HepG2 (cell line): ENCODE data around the gene WWC1. TPM values are rescaled to one million over a fixed set of nuclear protein-coding genes. Genes with fewer than 3 reads are reported as not detected.

Source experiments
- AGO1 ChIP-seq: fragments of 200-400 bp; formaldehyde crosslinking; IDR thresholded peaks from 2 replicates; pipeline ENCODE4 v1.6.1; 2017; ENCODE audit warnings: mild to moderate bottlenecking, low read depth, low read length, moderate library complexity; ENCODE audit not compliant: poor library complexity, severe bottlenecking
- BATF2 ChIP-seq: sonication (generic); formaldehyde crosslinking; IDR thresholded peaks from 2 replicates; pipeline ENCODE4 v1.8.0; 2022; ENCODE audit warnings: mild to moderate bottlenecking, missing genetic modification reagents, moderate library complexity
- CREB1 ChIP-seq, 2 experiments: fragments of 450-650 bp in 1 of 2; IDR thresholded peaks; 2 replicates each; pipeline ENCODE4 v1.6.1; 2016 to 2017; ENCODE audit warnings: control low read depth in 1 of 2, mild to moderate bottlenecking in 1 of 2, missing compliant biosample characterization in 1 of 2, missing genetic modification characterization in 1 of 2
- IKZF1 ChIP-seq: fragments of 450-650 bp; IDR thresholded peaks from 2 replicates; pipeline ENCODE4 v1.7.1; 2016
- JUNB ChIP-seq: sonication (generic); formaldehyde crosslinking; IDR thresholded peaks from 2 replicates; pipeline ENCODE4 v1.8.0; 2022; ENCODE audit warnings: missing genetic modification reagents, mild to moderate bottlenecking, borderline replicate concordance
- KDM5A ChIP-seq: fragments of 200-600 bp; sonication (generic); IDR thresholded peaks from 2 replicates; pipeline ENCODE4 v1.7.0; 2018; ENCODE audit warnings: antibody characterized with exemption, mild to moderate bottlenecking, low read length, borderline replicate concordance
- MYC ChIP-seq: sonication (generic); formaldehyde crosslinking; IDR thresholded peaks from 2 replicates; pipeline ENCODE4 v1.9.0; 2021; ENCODE audit warnings: missing genetic modification reagents, borderline replicate concordance
- NFATC3 ChIP-seq: sonication (generic); formaldehyde crosslinking; IDR thresholded peaks from 2 replicates; pipeline ENCODE4 v1.5.1; 2020; ENCODE audit warnings: mild to moderate bottlenecking, missing genetic modification reagents
- RBM22 ChIP-seq: fragments of 200-400 bp; formaldehyde crosslinking; optimal IDR thresholded peaks from 2 replicates; pipeline ENCODE3; 2017; ENCODE audit warnings: mild to moderate bottlenecking, low read length, moderate library complexity
- SRSF1 ChIP-seq: fragments of 200-400 bp; formaldehyde crosslinking; optimal IDR thresholded peaks from 2 replicates; pipeline ENCODE3; 2017; ENCODE audit warnings: mild to moderate bottlenecking, low read depth, low read length, moderate library complexity
- ZBTB43 ChIP-seq: sonication (generic); formaldehyde crosslinking; conservative IDR thresholded peaks from 2 replicates; pipeline ENCODE4 v1.4.0; 2020; ENCODE audit warnings: missing genetic modification reagents
- ZNF574 ChIP-seq: sonication (generic); formaldehyde crosslinking; IDR thresholded peaks from 2 replicates; pipeline ENCODE4 v1.4.0; 2020; ENCODE audit warnings: missing genetic modification reagents
- ZNF790 ChIP-seq: sonication (generic); formaldehyde crosslinking; IDR thresholded peaks from 2 replicates; pipeline ENCODE4 v1.8.0; 2022; ENCODE audit warnings: missing genetic modification reagents, mild to moderate bottlenecking, borderline replicate concordance
- ZSCAN30 ChIP-seq: sonication (generic); formaldehyde crosslinking; IDR thresholded peaks from 2 replicates; pipeline ENCODE4 v1.5.0; 2020; ENCODE audit warnings: mild to moderate bottlenecking, missing genetic modification reagents
- polyA plus RNA-seq, 8 experiments: library from polyadenylated mRNA; depleted of rRNA in 3 of 8; stranded (reverse) in 7 of 8; unstranded in 1 of 8; fragments of >200 nt; fragmentation: Illumina TruSeq in 4 of 8; extraction: Trizol in 4 of 8; gene quantifications; 2 replicates each; pipeline versions ENCODE4 v1.2.1 to v1.2.3, GENCODE V29; 2011 to 2016; ENCODE audit warnings: low read depth in 4 of 8, missing spikeins in 1 of 8, mixed read lengths in 1 of 8; ENCODE audit not compliant: insufficient read depth in 1 of 8
- total RNA-seq, 5 experiments: library from RNA; depleted of rRNA; stranded (reverse); fragments of >200 nt; fragmentation: Illumina TruSeq; extraction: Trizol; gene quantifications; 2 replicates each; pipeline ENCODE4 v1.2.3, GENCODE V29; 2016; ENCODE audit warnings: low read depth in 1 of 5
- TF ChIP-seq, protein P1 (sequence below): sonication (generic); formaldehyde crosslinking; IDR thresholded peaks from 2 replicates; pipeline ENCODE4 v1.9.0; 2022; ENCODE audit warnings: missing genetic modification reagents, mild to moderate bottlenecking, borderline replicate concordance
- TF ChIP-seq, protein P2 (sequence below): sonication (generic); formaldehyde crosslinking; IDR thresholded peaks from 2 replicates; pipeline ENCODE4 v1.9.0; 2021; ENCODE audit warnings: missing genetic modification reagents, mild to moderate bottlenecking, borderline replicate concordance
- TF ChIP-seq, protein P3 (sequence below): sonication (generic); formaldehyde crosslinking; IDR thresholded peaks from 2 replicates; pipeline ENCODE4 v1.5.0; 2020; ENCODE audit warnings: mild to moderate bottlenecking, missing genetic modification reagents

WWC1 gene
- total and polyA plus RNA-seq, 2 of the 13 experiments (the other 11 are each of a cell fraction or from before 2014, with no cell fraction given), result 8.3 to 17.9 TPM

GRCh38 chr5:168486136-168486879 is 194.9 kb downstream of the WWC1 start, which contains the start of gene RARS1 (continued):
- TF ChIP-seq, protein P1, sequence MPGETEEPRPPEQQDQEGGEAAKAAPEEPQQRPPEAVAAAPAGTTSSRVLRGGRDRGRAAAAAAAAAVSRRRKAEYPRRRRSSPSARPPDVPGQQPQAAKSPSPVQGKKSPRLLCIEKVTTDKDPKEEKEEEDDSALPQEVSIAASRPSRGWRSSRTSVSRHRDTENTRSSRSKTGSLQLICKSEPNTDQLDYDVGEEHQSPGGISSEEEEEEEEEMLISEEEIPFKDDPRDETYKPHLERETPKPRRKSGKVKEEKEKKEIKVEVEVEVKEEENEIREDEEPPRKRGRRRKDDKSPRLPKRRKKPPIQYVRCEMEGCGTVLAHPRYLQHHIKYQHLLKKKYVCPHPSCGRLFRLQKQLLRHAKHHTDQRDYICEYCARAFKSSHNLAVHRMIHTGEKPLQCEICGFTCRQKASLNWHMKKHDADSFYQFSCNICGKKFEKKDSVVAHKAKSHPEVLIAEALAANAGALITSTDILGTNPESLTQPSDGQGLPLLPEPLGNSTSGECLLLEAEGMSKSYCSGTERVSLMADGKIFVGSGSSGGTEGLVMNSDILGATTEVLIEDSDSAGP (CRISPR knock-in tag), result peak; percentile 88
- peak; percentile 100 for TF ChIP-seq ZNF574 (CRISPR knock-in tag)
- TF ChIP-seq AGO1, result no peak
- 0 out of 2 replicates have a peak, but pooled peaks have one; percentile 32 for TF ChIP-seq ZBTB43
- TF ChIP-seq SRSF1, result peak; percentile 84
- TF ChIP-seq, protein P2, sequence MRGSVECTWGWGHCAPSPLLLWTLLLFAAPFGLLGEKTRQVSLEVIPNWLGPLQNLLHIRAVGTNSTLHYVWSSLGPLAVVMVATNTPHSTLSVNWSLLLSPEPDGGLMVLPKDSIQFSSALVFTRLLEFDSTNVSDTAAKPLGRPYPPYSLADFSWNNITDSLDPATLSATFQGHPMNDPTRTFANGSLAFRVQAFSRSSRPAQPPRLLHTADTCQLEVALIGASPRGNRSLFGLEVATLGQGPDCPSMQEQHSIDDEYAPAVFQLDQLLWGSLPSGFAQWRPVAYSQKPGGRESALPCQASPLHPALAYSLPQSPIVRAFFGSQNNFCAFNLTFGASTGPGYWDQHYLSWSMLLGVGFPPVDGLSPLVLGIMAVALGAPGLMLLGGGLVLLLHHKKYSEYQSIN, result no peak
- peak; percentile 78 for TF ChIP-seq RBM22
- TF ChIP-seq ZNF790 (CRISPR knock-in tag), result no peak
- peak; percentile 87 for TF ChIP-seq NFATC3 (CRISPR knock-in tag)
- TF ChIP-seq BATF2 (CRISPR knock-in tag), result 0 out of 2 replicates have a peak, but pooled peaks have one; percentile 80
- peak; percentile 31 for TF ChIP-seq CREB1 (IDR thresholded peaks at IDR 0.05)
- peak; percentile 81 for TF ChIP-seq CREB1 (CRISPR knock-in tag; IDR thresholded peaks at IDR 0.05)
- peak; percentile 84 for TF ChIP-seq MYC
- peak; percentile 93 for TF ChIP-seq KDM5A
- no peak for TF ChIP-seq JUNB
- TF ChIP-seq, protein P3, sequence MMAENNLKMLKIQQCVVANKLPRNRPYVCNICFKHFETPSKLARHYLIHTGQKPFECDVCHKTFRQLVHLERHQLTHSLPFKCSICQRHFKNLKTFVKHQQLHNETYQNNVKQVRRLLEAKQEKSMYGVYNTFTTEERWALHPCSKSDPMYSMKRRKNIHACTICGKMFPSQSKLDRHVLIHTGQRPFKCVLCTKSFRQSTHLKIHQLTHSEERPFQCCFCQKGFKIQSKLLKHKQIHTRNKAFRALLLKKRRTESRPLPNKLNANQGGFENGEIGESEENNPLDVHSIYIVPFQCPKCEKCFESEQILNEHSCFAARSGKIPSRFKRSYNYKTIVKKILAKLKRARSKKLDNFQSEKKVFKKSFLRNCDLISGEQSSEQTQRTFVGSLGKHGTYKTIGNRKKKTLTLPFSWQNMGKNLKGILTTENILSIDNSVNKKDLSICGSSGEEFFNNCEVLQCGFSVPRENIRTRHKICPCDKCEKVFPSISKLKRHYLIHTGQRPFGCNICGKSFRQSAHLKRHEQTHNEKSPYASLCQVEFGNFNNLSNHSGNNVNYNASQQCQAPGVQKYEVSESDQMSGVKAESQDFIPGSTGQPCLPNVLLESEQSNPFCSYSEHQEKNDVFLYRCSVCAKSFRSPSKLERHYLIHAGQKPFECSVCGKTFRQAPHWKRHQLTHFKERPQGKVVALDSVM (CRISPR knock-in tag), result peak; percentile 36; the same call in 1 of the 2 replicates
- TF ChIP-seq IKZF1, result no peak
- TF ChIP-seq ZSCAN30 (CRISPR knock-in tag), result no peak
